Activated CD4-positive, alpha-beta T cell treated with anti-CD3 and anti-CD28 coated beads, Interleukin-2, amount 50 U/mL, for 24 hours (primary cell): ENCODE results near the gene SLIT3.

Source experiments
- DNase-seq, 2 donors: peaks; one replicate each; pipeline ENCODE4 v3.0.0-alpha.2; 2020; ENCODE audit warnings: low read depth in 1 of 2, low spot score in 1 of 2

Gene SLIT3

DNA sequence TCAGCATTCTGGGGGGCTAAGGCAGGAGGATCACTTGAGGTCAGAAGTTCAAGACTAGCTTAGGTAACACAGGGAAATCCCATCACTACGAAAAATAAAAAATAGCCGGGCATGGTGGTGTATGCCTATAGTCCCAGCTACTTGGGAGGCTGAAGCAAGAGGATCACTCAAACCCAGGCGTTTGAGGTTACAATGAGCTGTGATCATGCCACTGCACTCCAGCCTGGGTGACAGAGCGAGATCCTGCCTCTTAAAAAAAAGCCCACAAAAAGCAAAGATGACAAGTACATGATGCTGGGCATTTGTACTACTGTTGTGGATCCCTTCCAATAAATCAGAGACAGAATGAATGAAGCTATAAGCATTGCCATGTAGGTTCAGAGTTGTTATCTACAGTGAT lies 401.7 kb downstream of the SLIT3 start:
- no peak for DNase-seq

DNA sequence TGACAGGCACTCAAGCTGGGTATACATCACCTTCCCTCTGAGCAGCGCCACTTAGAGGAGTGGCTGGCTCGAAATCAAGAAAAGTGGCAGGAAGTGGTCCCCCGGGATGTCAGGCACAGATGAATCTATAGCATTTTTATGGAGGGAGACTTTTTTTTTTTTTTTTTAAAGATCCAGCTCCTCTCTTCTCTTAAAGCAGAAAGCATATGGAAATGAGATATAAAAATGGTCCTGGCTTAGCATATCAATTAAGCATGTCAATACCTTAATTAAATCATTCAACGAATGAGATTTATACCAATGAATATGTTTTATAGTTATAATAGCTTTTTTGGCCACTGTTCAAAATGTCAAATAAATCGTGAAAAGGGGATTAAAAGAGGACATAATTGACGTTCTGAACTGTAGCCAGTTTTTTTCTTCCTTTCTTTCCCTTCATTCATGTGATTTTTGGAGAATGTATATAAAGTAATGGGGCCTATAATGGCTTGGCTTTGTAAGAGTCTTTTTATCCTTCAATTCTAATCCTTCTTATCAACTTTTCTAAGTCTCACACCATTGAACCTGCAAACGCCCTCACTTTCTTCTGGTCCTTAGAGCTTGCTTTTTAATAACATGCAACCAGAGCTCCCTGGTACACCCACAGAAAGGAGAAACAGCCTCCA lies 402.6 kb downstream of the SLIT3 start:
- no peak for DNase-seq

DNA sequence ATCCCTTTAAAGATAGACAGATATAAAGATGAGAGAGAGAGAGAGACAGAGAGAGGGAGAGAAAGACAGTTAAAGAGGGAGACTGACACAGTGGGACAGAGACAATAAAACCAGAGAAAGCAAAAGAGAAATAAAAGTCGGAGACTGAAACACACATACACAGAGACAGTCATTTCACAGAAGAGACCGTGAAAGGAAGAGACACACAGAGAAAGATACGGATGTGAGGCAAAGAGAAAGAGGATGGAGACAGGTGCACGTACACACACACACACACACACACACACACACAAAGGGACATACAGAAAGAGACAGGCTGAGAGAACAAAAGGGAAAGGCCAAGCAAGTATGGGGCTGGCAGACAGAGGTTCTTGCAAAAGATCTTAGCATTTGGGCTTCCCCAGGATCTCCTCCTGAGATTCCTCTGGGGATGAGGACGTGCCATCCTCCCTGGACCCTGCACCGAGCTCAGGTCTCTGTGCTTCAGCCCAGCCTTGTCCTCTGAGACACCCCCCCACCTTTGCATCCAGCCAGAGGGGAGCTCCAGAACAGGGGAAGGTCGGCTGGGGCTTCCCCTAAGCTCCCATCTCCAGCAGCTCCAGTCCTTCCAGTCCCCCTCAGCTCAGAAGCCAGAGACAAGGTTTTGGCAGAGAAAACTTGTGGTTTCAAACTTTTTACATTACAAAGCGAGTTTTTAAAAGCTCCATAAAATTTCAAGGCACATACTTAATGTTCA lies 403.4 kb downstream of the SLIT3 start:
- no peak for DNase-seq

DNA sequence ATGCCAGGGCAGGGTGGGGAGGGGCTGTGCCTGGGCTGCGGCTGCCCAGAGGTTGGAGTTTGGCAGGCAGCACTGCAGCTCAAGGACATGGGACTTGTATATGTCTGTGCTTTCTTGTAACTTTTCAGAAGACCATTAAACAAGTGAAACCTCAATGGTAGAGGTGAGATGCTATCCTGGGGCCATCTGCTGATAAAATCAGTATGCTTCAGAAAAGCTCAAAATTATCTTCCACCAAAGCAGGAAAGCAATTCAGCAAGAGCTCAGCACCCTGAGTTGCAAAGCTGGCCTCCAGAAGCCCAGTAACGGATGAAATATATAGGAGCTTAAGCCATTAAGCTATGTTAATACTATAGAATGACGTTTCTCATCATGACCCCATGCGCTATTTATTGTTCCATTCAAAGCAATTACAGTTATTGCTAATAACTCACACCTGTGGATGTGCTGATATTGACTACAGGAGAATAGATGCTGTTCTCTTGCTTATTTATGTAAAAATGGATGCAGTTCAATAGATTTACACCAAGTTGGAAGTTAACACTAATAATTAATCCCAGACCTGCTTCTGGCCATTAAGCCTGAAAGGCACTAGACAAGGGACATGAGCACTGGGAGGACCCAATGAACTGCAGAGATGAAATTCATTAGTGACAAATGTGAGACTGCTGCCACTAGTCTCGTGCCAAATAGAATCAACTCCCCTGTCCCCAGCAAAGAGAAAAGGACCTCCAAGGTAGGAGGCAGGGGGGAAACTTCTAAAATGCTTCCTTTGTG lies 405.5 kb downstream of the SLIT3 start:
- DNase-seq: no peak

DNA sequence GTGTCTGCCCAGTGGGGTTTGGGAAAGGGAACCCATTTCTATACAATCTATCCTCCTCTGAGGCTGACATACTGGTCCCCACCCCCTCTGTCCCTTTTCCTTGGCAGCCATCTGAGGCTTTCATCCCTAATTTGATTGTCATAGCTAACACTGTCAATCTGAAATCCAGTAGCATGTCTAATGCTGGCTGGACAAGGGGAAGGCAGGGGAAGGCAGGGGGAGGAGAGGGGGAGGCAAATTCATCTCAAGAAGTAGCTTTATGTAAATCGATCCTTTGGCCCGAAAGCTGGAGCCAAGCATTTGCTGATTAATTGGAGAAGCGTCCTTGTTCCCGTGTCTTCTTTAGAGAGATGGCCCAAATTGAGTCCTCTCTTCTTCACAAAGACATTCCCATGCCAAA lies 407.7 kb downstream of the SLIT3 start:
- DNase-seq: no peak

DNA sequence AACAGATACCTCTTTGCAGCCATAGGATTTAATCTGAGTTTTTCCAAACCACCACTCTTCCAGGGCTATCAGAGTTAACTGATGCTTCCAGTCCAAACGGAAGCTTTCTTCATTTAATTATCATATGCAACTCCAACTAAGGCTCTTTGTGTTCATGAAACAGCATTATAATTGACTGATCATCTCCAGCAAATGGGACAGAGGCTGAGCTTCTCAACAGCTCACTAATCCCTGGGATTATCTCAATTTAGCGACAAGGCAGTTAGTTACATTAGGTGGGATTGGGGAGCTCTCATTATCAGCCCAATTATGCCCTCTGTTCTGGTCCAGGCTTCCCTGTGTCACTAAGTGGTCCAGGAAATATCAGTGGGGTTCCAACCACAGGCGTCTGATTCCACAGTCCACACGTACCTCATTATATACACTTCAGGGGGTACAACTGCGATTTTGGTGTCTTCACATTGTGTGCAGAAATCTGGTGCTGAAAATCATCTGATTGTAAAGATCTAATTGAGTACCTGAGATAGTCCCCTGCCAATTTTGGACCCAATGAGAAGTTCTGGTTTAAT lies 408.2 kb downstream of the SLIT3 start:
- DNase-seq: no peak

DNA sequence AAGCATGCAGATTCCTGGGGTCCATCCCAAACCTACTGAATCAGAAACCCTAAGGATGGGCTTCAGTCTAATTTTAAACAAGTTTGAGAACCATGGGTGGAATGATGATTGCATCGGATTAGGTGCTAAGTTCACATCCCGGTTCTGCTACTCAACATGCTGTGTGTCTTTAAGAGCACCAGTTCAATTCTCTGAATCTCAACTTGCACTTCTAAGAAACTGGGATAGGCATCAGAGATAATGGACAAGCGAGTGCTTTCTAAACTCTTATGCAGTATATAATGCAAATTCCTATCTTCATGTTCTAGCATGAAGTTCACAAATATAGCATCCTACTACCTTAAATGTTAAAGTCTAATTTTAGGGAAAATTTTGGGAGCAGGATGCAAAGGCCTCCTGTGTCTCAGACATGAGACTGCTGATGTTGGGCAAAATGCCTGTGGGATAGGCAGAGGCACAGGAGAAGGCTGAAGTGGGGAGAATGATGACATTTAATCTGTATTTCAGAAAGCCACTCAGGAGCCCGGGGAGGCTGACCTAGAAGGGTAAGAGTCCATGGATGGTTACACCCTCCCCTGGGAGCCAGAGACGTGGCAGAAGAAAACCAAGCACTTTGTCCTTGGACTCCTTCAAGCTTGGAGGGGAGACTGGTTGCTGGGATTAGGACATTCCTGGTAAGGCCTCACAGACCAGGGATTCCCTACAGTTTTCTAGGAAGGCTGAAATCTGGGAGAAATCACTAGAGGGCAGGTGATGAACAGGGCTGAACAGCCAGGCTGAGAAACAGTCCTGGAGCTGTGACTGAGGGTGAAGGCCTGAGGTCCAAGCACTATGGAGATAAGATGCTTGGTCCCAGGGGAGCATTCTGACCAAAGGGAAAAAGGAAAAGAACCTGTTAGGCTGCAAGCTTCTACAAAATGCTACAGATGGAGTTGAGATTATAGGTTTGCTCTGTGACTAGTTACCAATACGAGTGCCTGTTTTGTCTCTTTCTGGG lies 409.8 kb downstream of the SLIT3 start:
- no peak for DNase-seq

DNA sequence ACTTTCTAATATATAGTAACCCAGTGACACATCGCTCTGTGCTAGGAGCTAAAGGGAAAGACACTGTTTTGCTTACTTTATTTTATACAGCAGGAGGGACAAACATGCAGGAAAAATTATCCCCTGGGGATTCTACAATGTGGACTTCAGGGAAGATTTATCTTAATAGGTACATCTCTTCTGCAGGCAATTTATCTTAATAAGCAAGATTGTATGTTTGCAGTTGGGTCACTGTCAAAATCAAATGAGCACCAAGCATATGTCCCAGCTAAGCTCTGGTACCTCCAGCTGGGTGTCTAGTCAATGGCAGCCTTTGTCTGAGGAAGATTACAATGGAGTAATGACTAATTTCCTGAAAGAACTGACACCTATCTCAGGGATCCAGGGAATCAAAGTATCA lies 411.9 kb downstream of the SLIT3 start:
- no peak for DNase-seq

DNA sequence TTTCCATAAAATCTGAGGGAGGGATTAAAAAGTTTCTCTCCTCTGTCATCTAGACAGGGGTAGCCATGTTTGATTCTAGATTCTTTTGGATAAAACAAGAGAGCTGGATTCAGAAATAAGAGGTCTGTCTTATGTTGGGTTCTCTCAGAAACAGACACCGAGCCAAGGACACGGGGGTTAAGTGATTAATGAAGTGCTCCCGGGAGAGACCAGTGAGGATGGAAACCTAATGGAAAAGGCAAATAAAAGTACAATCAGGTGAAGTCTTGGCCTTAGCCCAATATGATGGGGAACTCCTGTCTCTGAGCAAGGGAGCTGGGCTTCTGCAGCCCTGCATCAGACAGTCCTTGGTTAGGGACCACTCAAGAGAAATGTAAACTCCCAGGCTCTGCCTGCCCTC lies 413.0 kb downstream of the SLIT3 start:
- no peak for DNase-seq

DNA sequence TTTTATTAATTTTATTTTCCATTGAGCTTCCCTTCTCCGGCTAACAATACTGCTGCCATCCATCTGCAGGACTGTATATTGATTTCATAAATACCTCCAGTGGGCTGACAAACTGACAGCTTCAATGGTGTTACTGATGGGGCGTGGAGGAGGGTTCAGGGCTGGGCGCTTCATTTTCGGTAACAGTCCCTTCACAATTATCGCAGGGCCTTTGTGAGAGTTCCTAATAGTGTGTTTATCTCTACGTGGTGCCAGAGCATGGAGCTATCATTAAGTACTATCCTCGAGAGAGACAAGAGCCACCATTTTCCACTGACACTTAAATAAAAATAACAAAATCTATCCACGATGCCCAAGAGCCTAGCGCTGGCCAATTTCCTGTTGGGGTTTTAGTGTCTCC lies 414.8 kb downstream of the SLIT3 start:
- no peak for DNase-seq

DNA sequence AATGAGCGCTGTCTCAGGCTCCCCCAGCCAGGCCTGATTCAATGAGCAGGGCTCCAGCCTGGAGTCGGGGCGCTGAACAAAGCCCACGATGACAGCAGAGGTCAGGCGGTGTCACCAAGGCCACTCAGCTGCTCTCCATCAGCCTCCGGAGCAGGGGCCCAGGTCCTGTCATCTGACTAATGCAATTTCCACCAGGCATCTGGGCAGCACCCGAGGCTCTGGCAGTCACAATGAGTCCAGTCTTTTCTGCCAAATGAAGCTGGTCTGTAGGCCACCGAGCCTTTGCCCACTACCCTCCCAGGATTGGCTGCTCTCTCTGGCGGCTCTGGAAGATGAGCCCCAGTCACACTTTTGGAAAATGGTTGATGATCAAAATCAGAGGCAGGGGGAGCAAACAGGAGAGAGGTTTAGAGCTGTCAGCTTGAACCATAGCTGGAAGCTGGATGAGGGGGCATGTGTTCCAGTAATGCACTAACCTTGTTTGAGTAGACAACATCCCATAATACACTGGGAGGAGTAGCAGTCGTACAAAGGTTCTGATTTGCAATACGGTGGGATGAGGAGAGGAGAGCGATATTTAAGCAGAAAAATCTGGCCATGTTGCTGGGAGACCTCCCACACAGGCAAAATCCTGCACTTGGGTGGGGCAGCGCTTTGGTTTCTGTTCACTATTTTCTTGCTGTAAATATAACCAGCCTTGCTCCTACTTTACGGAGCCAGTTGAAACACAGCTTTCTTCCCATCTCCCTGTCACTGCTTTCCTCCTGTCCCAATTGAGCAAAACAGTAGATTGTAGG lies 415.4 kb downstream of the SLIT3 start:
- no peak for DNase-seq

DNA sequence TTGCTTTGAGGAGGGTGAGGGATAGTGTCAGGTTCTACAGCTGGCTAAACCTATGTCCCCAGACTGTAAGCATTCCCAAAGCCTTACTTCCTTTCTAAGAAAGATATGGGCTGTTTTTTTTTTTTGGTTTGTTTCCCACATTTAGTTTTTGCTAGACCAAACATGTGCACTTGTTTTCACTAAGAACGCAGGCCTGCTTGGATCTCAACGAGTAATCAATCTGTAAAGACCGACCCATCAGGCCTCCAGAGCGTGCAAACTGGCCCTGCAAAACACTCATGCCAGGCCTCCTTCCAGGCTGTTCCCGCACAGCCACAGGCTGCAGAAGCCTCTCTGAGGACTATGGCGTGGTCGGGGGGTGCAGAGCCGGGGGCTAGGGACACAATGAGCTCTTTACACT lies 416.9 kb downstream of the SLIT3 start:
- DNase-seq: no peak

DNA sequence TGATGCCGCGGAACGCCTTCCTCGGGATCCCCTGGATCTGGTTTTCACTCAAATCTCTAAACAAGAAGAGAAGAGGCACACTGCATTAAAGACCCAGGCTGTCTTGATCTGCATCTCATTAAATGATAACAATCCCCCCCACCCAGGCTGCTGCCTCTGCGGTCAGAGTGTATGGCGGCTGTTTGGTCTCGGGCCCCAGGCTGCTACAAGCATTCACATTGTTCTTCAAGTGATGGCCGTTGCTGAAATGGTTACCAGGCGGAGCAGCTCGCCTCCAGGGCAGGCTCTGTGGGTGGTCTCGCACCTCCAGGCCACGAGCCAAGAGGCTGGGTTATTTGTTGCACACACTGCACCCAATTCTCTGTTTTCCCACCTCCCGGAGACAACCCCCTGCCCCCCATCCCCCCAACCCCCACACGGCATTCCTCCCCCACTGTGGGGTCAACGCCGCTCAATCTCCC lies 417.6 kb downstream of the SLIT3 start:
- no peak for DNase-seq

DNA sequence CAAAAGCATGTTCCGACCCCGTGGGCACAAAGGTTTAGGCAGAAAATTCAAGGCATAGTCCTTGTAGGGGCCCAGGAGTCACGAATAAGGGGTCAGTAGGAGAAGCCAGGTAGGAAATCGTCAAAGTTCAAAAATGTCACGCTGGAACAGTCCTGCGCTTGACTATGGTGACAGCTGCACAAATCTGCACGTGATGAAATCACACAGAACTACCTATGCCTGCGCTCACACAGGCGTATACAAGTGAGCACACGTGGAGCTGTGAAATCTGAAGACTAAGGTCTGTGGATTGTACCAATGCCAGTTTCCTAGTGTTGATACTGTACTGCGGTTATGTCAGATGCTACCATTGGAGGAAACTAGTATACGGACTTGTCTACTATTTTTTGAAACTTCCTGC lies 418.7 kb downstream of the SLIT3 start:
- DNase-seq: no peak

DNA sequence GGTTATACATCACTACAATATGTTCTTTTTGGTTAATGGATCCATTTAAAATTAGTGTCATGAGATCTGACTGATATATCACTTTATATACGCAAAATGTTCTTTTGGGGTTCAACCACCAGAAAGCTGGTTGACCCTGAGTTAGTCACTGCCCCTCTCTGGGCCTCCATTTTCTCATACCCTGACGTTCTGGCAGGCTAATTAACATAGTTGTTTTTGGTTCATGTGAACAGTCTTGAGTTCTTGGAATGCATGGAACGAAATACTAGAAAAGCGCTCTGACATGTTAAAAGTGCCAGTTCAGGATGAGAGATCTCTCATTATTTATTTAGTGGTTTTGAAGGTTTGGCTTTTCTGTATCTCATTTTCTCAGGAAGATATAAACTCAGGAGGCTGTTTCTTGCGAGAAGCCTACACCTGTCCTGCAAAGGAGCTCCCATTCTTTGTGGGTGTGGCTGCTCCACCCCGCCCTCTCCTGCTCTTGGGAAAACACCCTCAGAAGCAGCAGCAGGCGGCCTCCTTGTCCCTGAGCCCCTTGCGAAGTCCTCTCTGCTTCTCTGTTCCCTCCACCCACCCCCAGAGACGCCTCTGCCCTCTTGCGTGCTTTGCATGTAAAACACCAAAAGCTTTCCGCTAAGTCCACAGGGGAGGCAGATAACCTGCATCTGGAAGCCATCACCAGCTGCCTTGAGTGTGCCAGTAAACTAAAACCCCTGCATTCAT lies 419.4 kb downstream of the SLIT3 start:
- DNase-seq: no peak

DNA sequence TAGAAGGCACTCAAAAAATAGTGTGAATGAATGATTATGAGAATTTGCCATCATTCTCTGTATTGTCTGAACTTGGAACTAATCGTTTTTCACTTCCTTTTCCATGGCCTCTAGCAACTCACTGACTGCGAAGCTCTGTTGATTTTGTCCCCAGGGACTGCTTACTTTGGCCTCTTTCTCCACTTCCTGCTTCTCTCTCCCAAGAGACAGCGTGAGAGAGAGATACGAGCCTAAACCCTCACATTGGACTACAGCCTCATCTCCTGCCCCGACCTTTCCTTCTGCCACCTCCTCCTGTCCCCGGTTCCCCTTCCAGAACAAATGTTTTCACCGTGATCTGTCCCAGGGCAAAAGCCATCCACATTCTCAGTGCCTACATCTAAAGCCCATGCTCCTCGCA lies 421.0 kb downstream of the SLIT3 start:
- DNase-seq: no peak

DNA sequence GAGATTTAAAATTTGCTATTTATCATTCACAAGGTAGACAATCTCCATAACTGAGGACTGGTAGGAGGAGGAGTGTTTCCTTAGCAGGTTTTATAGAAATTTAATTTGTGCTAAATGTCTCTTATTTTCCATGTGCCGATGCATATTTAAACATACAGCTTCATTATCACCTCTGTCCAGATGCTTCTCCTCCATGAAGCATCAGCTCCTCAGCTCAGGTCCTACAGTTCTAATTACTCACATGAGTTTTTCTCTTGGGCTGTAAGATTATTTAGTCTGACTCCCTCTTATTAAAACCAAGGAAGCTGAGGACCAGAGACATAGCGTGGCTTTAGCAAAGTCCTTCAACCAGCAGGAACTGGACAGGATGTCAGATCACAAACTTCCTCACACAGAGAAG lies 421.6 kb downstream of the SLIT3 start:
- DNase-seq: no peak

DNA sequence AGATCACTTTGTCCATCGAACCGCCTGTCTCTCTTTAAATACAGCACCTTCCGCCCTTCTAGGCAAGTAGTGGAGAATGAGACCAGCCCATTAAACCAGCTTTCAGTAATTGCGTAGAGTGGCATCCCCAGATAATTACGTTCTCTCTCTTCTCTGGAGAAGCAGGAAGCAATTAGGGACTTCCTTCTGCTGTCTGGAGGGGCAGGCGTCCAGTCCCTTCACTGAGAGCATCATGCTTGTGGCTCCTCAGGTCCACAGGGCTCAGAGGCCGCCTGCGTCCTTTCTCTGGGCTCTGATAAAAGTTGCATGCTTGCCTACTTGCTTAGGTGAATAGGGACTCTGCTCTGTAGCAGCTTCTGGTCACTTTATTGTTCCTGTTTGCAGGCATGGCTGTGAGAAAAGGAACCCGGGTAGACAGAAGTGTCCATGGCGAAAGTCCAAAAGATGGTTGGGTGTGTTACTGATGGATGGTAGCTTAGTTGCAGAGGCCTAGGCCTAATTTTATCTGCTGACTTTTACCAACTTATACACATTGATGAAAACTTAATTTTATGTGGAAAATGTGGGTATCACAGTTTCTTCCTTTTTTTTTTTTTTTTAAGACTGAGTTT lies 422.7 kb downstream of the SLIT3 start:
- DNase-seq: no peak
